Ovary (tissue), 3 donors: Measurements from ENCODE around the gene IKZF3.

Experiments used
- EP300 ChIP-seq: sonication (generic); formaldehyde crosslinking; IDR thresholded peaks from one replicate; pipeline ENCODE4 v1.6.1; 2017; ENCODE audit warnings: antibody characterized with exemption
- POLR2A ChIP-seq: fragments of 450-650 bp; IDR thresholded peaks from one replicate; pipeline ENCODE4 v1.6.1; 2017; ENCODE audit warnings: antibody characterized with exemption, mild to moderate bottlenecking, moderate library complexity
- TF ChIP-seq, protein P1 (sequence below), 3 donors: fragments of 450-650 bp in 2 of 3; fragments of 200-600 bp in 1 of 3; IDR thresholded peaks; one replicate each; pipeline versions ENCODE4 v1.5.1 to v1.8.0; 2016 to 2022; ENCODE audit warnings: antibody characterized with exemption in 3 of 3, mild to moderate bottlenecking in 1 of 3
- donor health status: DM: no; HTN: no; CAD: no.

DNA sequence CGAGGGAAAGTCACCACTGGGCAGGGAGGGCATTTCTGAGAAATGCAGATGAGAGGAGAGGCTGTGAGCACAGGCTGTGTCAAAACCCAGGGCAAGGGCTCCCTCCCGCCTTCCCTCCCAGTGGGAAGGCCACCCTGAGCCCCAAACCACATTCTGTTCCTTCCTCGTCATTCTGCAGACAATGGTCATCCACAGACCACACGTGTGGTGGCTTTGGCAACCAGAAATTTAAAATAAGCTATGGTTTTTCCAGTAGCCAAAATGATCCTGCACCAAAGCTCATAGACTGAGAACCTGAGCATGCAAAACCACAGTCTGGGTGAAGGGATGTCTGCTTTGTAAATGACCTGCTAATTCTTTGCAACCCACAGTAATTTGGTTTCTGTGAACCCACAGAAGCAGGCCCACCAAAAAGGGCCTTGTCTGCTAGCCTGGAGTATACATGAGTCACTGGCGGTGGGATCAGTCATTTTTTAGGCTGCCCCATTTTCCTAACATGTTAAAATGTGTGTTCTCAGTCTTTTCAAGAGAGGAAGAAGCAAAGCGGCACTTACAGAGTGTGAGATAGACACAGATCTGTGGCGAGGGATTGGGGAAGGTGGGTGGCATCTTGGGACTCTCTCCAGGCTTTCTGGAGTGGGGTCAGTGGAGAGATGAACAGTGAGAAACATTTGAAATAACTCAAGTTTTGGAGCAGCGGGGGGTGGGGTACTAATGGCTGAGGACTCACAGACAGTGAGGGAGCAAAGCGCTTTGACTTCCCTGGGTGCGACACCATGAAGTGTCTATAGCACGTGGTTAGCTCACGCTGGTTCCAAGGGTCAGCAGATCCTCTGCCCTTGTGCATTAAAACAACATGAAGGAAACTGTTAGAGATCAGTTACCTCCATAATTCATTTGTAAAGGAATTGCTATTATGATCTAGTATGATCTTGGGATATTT is 105.9 kb downstream of the IKZF3 start:
- TF ChIP-seq, protein P1, sequence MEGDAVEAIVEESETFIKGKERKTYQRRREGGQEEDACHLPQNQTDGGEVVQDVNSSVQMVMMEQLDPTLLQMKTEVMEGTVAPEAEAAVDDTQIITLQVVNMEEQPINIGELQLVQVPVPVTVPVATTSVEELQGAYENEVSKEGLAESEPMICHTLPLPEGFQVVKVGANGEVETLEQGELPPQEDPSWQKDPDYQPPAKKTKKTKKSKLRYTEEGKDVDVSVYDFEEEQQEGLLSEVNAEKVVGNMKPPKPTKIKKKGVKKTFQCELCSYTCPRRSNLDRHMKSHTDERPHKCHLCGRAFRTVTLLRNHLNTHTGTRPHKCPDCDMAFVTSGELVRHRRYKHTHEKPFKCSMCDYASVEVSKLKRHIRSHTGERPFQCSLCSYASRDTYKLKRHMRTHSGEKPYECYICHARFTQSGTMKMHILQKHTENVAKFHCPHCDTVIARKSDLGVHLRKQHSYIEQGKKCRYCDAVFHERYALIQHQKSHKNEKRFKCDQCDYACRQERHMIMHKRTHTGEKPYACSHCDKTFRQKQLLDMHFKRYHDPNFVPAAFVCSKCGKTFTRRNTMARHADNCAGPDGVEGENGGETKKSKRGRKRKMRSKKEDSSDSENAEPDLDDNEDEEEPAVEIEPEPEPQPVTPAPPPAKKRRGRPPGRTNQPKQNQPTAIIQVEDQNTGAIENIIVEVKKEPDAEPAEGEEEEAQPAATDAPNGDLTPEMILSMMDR (IDR thresholded peaks at IDR 0.05), result no peak
- no peak for TF ChIP-seq POLR2A
- TF ChIP-seq EP300, result no peak
